Activated T-cell treated with anti-CD3 and anti-CD28 coated beads for 4 hours (primary cell): ENCODE results near the gene FES.
"Not testable (repeated sequence)": the region's sequence is repeated elsewhere in the genome, so short reads cannot be mapped to it uniquely, and the experiment has no call there.

Experiments used
- DNase-seq: peaks from one replicate; pipeline ENCODE4 v3.0.0-alpha.2; 2020

FES gene

GRCh38 chr15:90883976-90884718 is at the start of gene FES:
FES (plus strand) TSS chr15:90884504; CDS start chr15:90885046, 542 bp downstream.
- DNase-seq, result no peak

GRCh38 chr15:90834626-90835025 is 49.7 kb upstream of the FES start:
- no peak for DNase-seq

- no peak for DNase-seq
Observed at GRCh38 chr15:90836296-90836871, 47.9 kb upstream of the FES start.

GRCh38 chr15:90837094-90837493 is 47.2 kb upstream of the FES start:
- no peak for DNase-seq

GRCh38 chr15:90838139-90838538 is 46.2 kb upstream of the FES start:
- DNase-seq, result peak; percentile 86

GRCh38 chr15:90838544-90838943 is 45.8 kb upstream of the FES start:
- no peak for DNase-seq

GRCh38 chr15:90839187-90840071 is 44.9 kb upstream of the FES start:
- DNase-seq, result no peak

- DNase-seq, result no peak
Observed at GRCh38 chr15:90840157-90840855, 44.0 kb upstream of the FES start.

GRCh38 chr15:90840954-90841353 is 43.4 kb upstream of the FES start:
- no peak for DNase-seq

GRCh38 chr15:90844696-90845095 is 39.6 kb upstream of the FES start:
- DNase-seq, result no peak

GRCh38 chr15:90845201-90845949 is 38.9 kb upstream of the FES start:
- no peak for DNase-seq

- not testable (repeated sequence) for DNase-seq
Observed at GRCh38 chr15:90849424-90849823, 34.9 kb upstream of the FES start.

GRCh38 chr15:90851114-90851513 is 33.2 kb upstream of the FES start:
- DNase-seq, result no peak

GRCh38 chr15:90851940-90852339 is 32.4 kb upstream of the FES start:
- DNase-seq, result no peak

GRCh38 chr15:90855139-90855538 is 29.2 kb upstream of the FES start:
- DNase-seq, result no peak

GRCh38 chr15:90857337-90857736 is 27.0 kb upstream of the FES start:
- no peak for DNase-seq

GRCh38 chr15:90857883-90858443 is 26.3 kb upstream of the FES start:
- DNase-seq, result no peak

GRCh38 chr15:90859234-90860131 is 24.8 kb upstream of the FES start:
- DNase-seq, result no peak

GRCh38 chr15:90860450-90860849 is 23.9 kb upstream of the FES start:
- no peak for DNase-seq

- no peak for DNase-seq
Observed at GRCh38 chr15:90860942-90861675, 23.2 kb upstream of the FES start.
